Gastroesophageal sphincter (tissue), 4 donors: ENCODE measurements around the gene RSPH3. TPM values are rescaled to one million over a fixed set of nuclear protein-coding genes. Genes with fewer than 3 reads are reported as not detected.
"Not testable (repeated sequence)": the region's sequence is repeated elsewhere in the genome, so short reads cannot be mapped to it uniquely, and the experiment has no call there.

Experiments used
- ATAC-seq: fragments of 150-250 bp; one replicate; pipeline ENCODE4 v1.9.1; 2016; ENCODE audit warnings: mild to moderate bottlenecking, moderate library complexity
- H3K27ac ChIP-seq, 4 donors: fragments of 200-600 bp; sonication (generic) in 3 of 4; 1 replicate in 3 of 4; 2 replicates in 1 of 4; pipeline ENCODE4 v1.5.1; 2016 to 2019
- H3K27me3 ChIP-seq: fragments of 200-600 bp; sonication (generic); one replicate; pipeline ENCODE4 v1.5.1; 2019
- H3K36me3 ChIP-seq, 2 donors: fragments of 200-600 bp; sonication (generic); one replicate each; pipeline ENCODE4 v1.5.1; 2019; ENCODE audit warnings: control low read depth in 1 of 2
- H3K4me1 ChIP-seq, 3 donors: fragments of 200-600 bp; sonication (generic); 1 replicate in 2 of 3; 2 replicates in 1 of 3; pipeline ENCODE4 v1.5.1; 2016 to 2019; ENCODE audit warnings: control low read depth in 2 of 3
- H3K4me3 ChIP-seq, 2 donors: fragments of 200-600 bp; sonication (generic); one replicate each; pipeline ENCODE4 v1.5.1; 2019; ENCODE audit warnings: mild to moderate bottlenecking in 1 of 2, moderate library complexity in 1 of 2
- H3K9me3 ChIP-seq, 3 donors: fragments of 200-600 bp; sonication (generic); one replicate each; pipeline ENCODE4 v1.5.1; 2017 to 2019; ENCODE audit warnings: control low read depth in 2 of 3
- CTCF ChIP-seq, 4 experiments: fragments of 200-600 bp in 2 of 4; fragments of 450-650 bp in 2 of 4; sonication (generic) in 1 of 4; IDR thresholded peaks; one replicate each; pipeline ENCODE4 v1.5.1; 2017 to 2019; ENCODE audit warnings: antibody characterized with exemption in 4 of 4, mild to moderate bottlenecking in 2 of 4, moderate library complexity in 2 of 4
- EP300 ChIP-seq: sonication (generic); formaldehyde crosslinking; IDR thresholded peaks from one replicate; pipeline ENCODE4 v1.6.1; 2017; ENCODE audit warnings: antibody characterized with exemption, mild to moderate bottlenecking
- POLR2A ChIP-seq, 2 donors: fragments of 450-650 bp; IDR thresholded peaks; one replicate each; pipeline ENCODE4 v1.6.1; 2017; ENCODE audit warnings: antibody characterized with exemption in 2 of 2, mild to moderate bottlenecking in 2 of 2, moderate library complexity in 1 of 2
- POLR2AphosphoS5 ChIP-seq: sonication (generic); formaldehyde crosslinking; IDR thresholded peaks from one replicate; pipeline ENCODE4 v1.6.1; 2017; ENCODE audit warnings: antibody characterized with exemption
- WGBS, 2 donors: methylation state at CpG; one replicate each; pipeline ENCODE4 v1.1.5; 2018; ENCODE audit warnings: low coverage in 1 of 2; 5-methylcytosine and 5-hydroxymethylcytosine counted together
- total RNA-seq, 4 donors: library from RNA; depleted of rRNA; stranded (reverse); fragments of >200 nt; gene quantifications; one replicate each; pipeline ENCODE4 v1.1.0, GENCODE V29; 2016

Gene RSPH3
- total RNA-seq, 4 donors from 2014 or later = 6.7 to 23.1 (median 13.0) TPM

GRCh38 chr6:158960026-158960425 lies 40.0 kb downstream of the RSPH3 start:
- no peak for ATAC-seq
- WGBS, 2 donors = 0 to 32% methylated on average over 2 of the region's 2 CpGs
- Histone ChIP-seq H3K27ac (peak overlapping the region in 2 of 4 donors; percentile 4 to 8), H3K4me1 (peaks cover 0 to 6% (median 0%) of the 10 kb centered on the region in 3 donors), H3K4me3 (no peak overlapping the region), H3K27me3 (no peaks in the 10 kb centered on the region), H3K36me3 (no peaks in the 10 kb centered on the region), H3K9me3 (no peaks in the 10 kb centered on the region)
- no peak for TF ChIP-seq POLR2A (IDR thresholded peaks at IDR 0.05)
- TF ChIP-seq EP300 = no peak
- no peak for TF ChIP-seq POLR2AphosphoS5
- no peak for TF ChIP-seq CTCF (IDR thresholded peaks at IDR 0.05)

- Histone ChIP-seq H3K36me3 (no peaks in the 10 kb centered on the region), H3K27ac (peak overlapping the region in 2 of 4 donors; percentile 4 to 8), H3K4me3 (no peak overlapping the region), H3K27me3 (no peaks in the 10 kb centered on the region), H3K4me1 (peaks cover 0 to 6% (median 0%) of the 10 kb centered on the region in 3 donors), H3K9me3 (no peaks in the 10 kb centered on the region)
- no peak for TF ChIP-seq CTCF (IDR thresholded peaks at IDR 0.05)
- no peak for TF ChIP-seq POLR2AphosphoS5
- TF ChIP-seq POLR2A (IDR thresholded peaks at IDR 0.05) = no peak
- no peak for TF ChIP-seq EP300
- no peak for ATAC-seq
- WGBS, 2 donors = 46 to 50% methylated on average over 3 of the region's 4 CpGs
Measured at GRCh38 chr6:158959552-158959951, 40.5 kb downstream of the RSPH3 start.

- Histone ChIP-seq H3K9me3 (no peaks in the 10 kb centered on the region), H3K36me3 (no peaks in the 10 kb centered on the region), H3K4me3 (no peak overlapping the region), H3K27me3 (no peaks in the 10 kb centered on the region), H3K4me1 (peaks cover 0 to 6% (median 0%) of the 10 kb centered on the region in 3 donors), H3K27ac (peak overlapping the region in 2 of 4 donors; percentile 4 to 8)
- WGBS, 2 donors = 74 to 90% methylated on average over 3 to 5 of the region's 7 CpGs
- no peak for ATAC-seq
- TF ChIP-seq EP300 = no peak
- TF ChIP-seq CTCF (IDR thresholded peaks at IDR 0.05) = no peak
- no peak for TF ChIP-seq POLR2A (IDR thresholded peaks at IDR 0.05)
- TF ChIP-seq POLR2AphosphoS5 = no peak
Measured at GRCh38 chr6:158958504-158959386, 41.3 kb downstream of the RSPH3 start.

GRCh38 chr6:158955255-158955654 lies 44.7 kb downstream of the RSPH3 start:
- Histone ChIP-seq H3K27ac (no peak overlapping the region), H3K9me3 (no peaks in the 10 kb centered on the region), H3K27me3 (no peaks in the 10 kb centered on the region), H3K36me3 (no peaks in the 10 kb centered on the region), H3K4me1 (peaks cover 0 to 6% (median 0%) of the 10 kb centered on the region in 3 donors), H3K4me3 (no peak overlapping the region)
- WGBS, 2 donors = 82 to 97% methylated on average over 3 of the region's 3 CpGs
- no peak for ATAC-seq
- TF ChIP-seq POLR2AphosphoS5 (no peak), CTCF (IDR thresholded peaks at IDR 0.05) (no peak), EP300 (no peak)

GRCh38 chr6:158954753-158955152 lies 45.2 kb downstream of the RSPH3 start:
- Histone ChIP-seq H3K36me3 (no peaks in the 10 kb centered on the region), H3K27me3 (no peaks in the 10 kb centered on the region), H3K4me1 (peaks cover 0 to 6% (median 0%) of the 10 kb centered on the region in 3 donors), H3K27ac (no peak overlapping the region), H3K9me3 (no peaks in the 10 kb centered on the region), H3K4me3 (no peak overlapping the region)
- WGBS, 2 donors = 74% methylated on average over 2 of the region's 2 CpGs
- no peak for ATAC-seq
- TF ChIP-seq POLR2A (IDR thresholded peaks at IDR 0.05) (no peak), EP300 (no peak), CTCF (IDR thresholded peaks at IDR 0.05) (no peak), POLR2AphosphoS5 (no peak)

- not testable (repeated sequence) for ATAC-seq
Measured at GRCh38 chr6:158952011-158952410, 48.0 kb downstream of the RSPH3 start.

GRCh38 chr6:158951565-158951964 lies 48.4 kb downstream of the RSPH3 start:
- H3K4me3 ChIP-seq, H3K27me3 ChIP-seq, ATAC-seq, H3K4me1 ChIP-seq, H3K36me3 ChIP-seq, H3K27ac ChIP-seq, H3K9me3 ChIP-seq: not testable (repeated sequence)
- WGBS, 2 donors = 94 to 100% methylated on average over 1 to 2 of the region's 2 CpGs

More at GRCh38 chr6:158952011-158952410, 48.0 kb downstream of the RSPH3 start:
- H3K4me1 ChIP-seq, H3K36me3 ChIP-seq, H3K9me3 ChIP-seq, H3K27ac ChIP-seq, H3K27me3 ChIP-seq, H3K4me3 ChIP-seq: not testable (repeated sequence)
- 88% methylated on average over 3 of the region's 3 CpGs for WGBS, 2 donors
